ENCODE results near the gene MUC4. TPM values are rescaled to one million over a fixed set of nuclear protein-coding genes. Genes with fewer than 3 reads are reported as not detected.

Gene MUC4
- total and polyA plus RNA-seq, 9 of the 15 experiments (the other 6 are each of a cell fraction or from before 2014, with no cell fraction given): under 0.01 to 0.21 (median 0.10) TPM; not detected in 4

- TF ChIP-seq ATF3 (IDR thresholded peaks at IDR 0.05) (no peak), ATF3 (CRISPR knock-in tag; conservative IDR thresholded peaks at IDR 0.05) (no peak), NELFE (IDR thresholded peaks at IDR 0.05; ENCODE audit: insufficient read depth, insufficient read length) (no peak), STAG1 (CRISPR knock-in tag; IDR thresholded peaks at IDR 0.05; ENCODE audit: borderline replicate concordance) (no peak), TAF15 (IDR thresholded peaks at IDR 0.05; ENCODE audit: low read depth, low read length) (no peak)
Observed at GRCh38 chr3:195763843-195764825, 47.6 kb downstream of the MUC4 start (continued).

- no peaks in the 10 kb centered on the region for H3K36me3 ChIP-seq (ENCODE audit: control insufficient read depth, insufficient read depth, low read length)
- DNase-seq (ENCODE audit: extremely low read depth in 1 of 4, low spot score in 3 of 4): no peak
- no peak overlapping the region for H3K4me3 ChIP-seq
- BruUV-seq (replicated peaks): no TSS peak
- H3K4me1 ChIP-seq (replicated peaks in 1 of 2; ENCODE audit: control insufficient read depth in 2 of 2, insufficient read depth in 2 of 2, low read length in 2 of 2): peaks cover 0 to 6% of the 10 kb centered on the region in 2 experiments; a peak in 2 of 5 replicates
- H3K27ac ChIP-seq (ENCODE audit: extremely low read depth, low read depth, low read length): no peak overlapping the region
- FAIRE-seq: no peak
- CTCF ChIA-PET (ENCODE audit: low intra/inter-chr PET ratio): no interaction called here
- no peaks in the 10 kb centered on the region for H3K79me2 ChIP-seq (ENCODE audit: control insufficient read depth, insufficient read depth, low read length)
- no peak overlapping the region for H2AFZ ChIP-seq (ENCODE audit: low read depth, low read length)
- intact Hi-C loops (cut with micrococcal nuclease) (no loop called here), in situ Hi-C loops (cut with MboI) (no loop called here)
- no peak overlapping the region for H3K9ac ChIP-seq (ENCODE audit: insufficient read depth in 1 of 2, low read depth in 2 of 2, low read length in 2 of 2)
- no peak for ATAC-seq
- POLR2A ChIA-PET: interaction anchor here (1.1 kb wide), 1 partner anchor 93 kb away, joined by 3 read pairs; no protein-coding TSS in a partner anchor
- WGBS (ENCODE audit: insufficient coverage, low coverage, missing lambda C conversion rate): 15% methylated on average over 23 of the region's 28 CpGs
- H3K4me2 ChIP-seq (ENCODE audit: insufficient read depth, low read length): no peak overlapping the region
- peaks cover 18 to 77% of the 10 kb centered on the region in 2 experiments; a peak in 4 of 5 replicates for H3K27me3 ChIP-seq (ENCODE audit: control insufficient read depth in 2 of 2, insufficient read depth in 2 of 2, low read length in 2 of 2)
- H3K9me1 ChIP-seq (ENCODE audit: control insufficient read depth, insufficient read depth, low read length): no peaks in the 10 kb centered on the region
- H4K20me1 ChIP-seq (replicated peaks; ENCODE audit: control insufficient read depth, insufficient read depth, low read length): 0 out of 2 replicates have a peak, but pooled peaks cover 4% of the 10 kb centered on the region
- no peaks in the 10 kb centered on the region for H3K9me3 ChIP-seq (replicated peaks; ENCODE audit: control insufficient read depth, insufficient read depth, low read depth, low read length)
- no peak for TF ChIP-seq KLF13 (tag; IDR thresholded peaks at IDR 0.05; ENCODE audit: borderline replicate concordance, low read depth)
- no peak for TF ChIP-seq CUX1 (CRISPR knock-in tag; IDR thresholded peaks at IDR 0.05)
- TF ChIP-seq SMARCA5 (IDR thresholded peaks at IDR 0.05): no peak
- TF ChIP-seq HMG20B (CRISPR knock-in tag; IDR thresholded peaks at IDR 0.05): no peak
- no peak for TF ChIP-seq RBM25 (IDR thresholded peaks at IDR 0.05; ENCODE audit: low read depth, low read length, severe bottlenecking)
- no peak for TF ChIP-seq CBFA2T2 (conservative IDR thresholded peaks at IDR 0.05)
Observed at GRCh38 chr3:195763076-195763830, 48.5 kb downstream of the MUC4 start.

All from K562 (cell line).